ENCODE results near the gene WDR1.

The WDR1 gene

GRCh38 chr4:10061650-10062415, 54.8 kb downstream of the WDR1 start:
- Histone ChIP-seq H3K9me3 (ENCODE audit: control insufficient read depth, insufficient read depth, low read length) (no peaks in the 10 kb centered on the region), H3K4me1 (ENCODE audit: control insufficient read depth, insufficient read depth, low read length) (peaks cover 4% of the 10 kb centered on the region), H3K27me3 (ENCODE audit: control insufficient read depth, insufficient read depth, low read length) (no peaks in the 10 kb centered on the region), H3K4me3 (ENCODE audit: low read depth, low read length) (no peak overlapping the region), H3K9ac (ENCODE audit: low read depth, low read length) (no peak overlapping the region), H3K36me3 (ENCODE audit: control insufficient read depth, insufficient read depth, low read length) (no peaks in the 10 kb centered on the region)

GRCh38 chr4:10058371-10058770, 58.2 kb downstream of the WDR1 start:
- no peaks in the 10 kb centered on the region for H3K36me3 ChIP-seq (ENCODE audit: control insufficient read depth, insufficient read depth, low read length)
- no peak overlapping the region for H3K4me3 ChIP-seq (ENCODE audit: low read depth, low read length)
- H3K27me3 ChIP-seq (ENCODE audit: control insufficient read depth, insufficient read depth, low read length), result no peaks in the 10 kb centered on the region
- no peaks in the 10 kb centered on the region for H3K9me3 ChIP-seq (ENCODE audit: control insufficient read depth, insufficient read depth, low read length)
- H3K4me1 ChIP-seq (ENCODE audit: control insufficient read depth, insufficient read depth, low read length), result no peaks in the 10 kb centered on the region
- H3K9ac ChIP-seq (ENCODE audit: low read depth, low read length), result no peak overlapping the region

- no peak overlapping the region for H3K4me3 ChIP-seq (ENCODE audit: low read depth, low read length)
- no peaks in the 10 kb centered on the region for H3K27me3 ChIP-seq (ENCODE audit: control insufficient read depth, insufficient read depth, low read length)
- H3K36me3 ChIP-seq (ENCODE audit: control insufficient read depth, insufficient read depth, low read length), result no peaks in the 10 kb centered on the region
- no peaks in the 10 kb centered on the region for H3K9me3 ChIP-seq (ENCODE audit: control insufficient read depth, insufficient read depth, low read length)
- no peak overlapping the region for H3K9ac ChIP-seq (ENCODE audit: low read depth, low read length)
- H3K4me1 ChIP-seq (ENCODE audit: control insufficient read depth, insufficient read depth, low read length), result no peaks in the 10 kb centered on the region
Measured at GRCh38 chr4:10057023-10057395, 59.6 kb downstream of the WDR1 start.

GRCh38 chr4:10056334-10057022, 60.1 kb downstream of the WDR1 start:
- H3K27me3 ChIP-seq (ENCODE audit: control insufficient read depth, insufficient read depth, low read length), result no peaks in the 10 kb centered on the region
- H3K4me3 ChIP-seq (ENCODE audit: low read depth, low read length), result no peak overlapping the region
- no peaks in the 10 kb centered on the region for H3K4me1 ChIP-seq (ENCODE audit: control insufficient read depth, insufficient read depth, low read length)
- no peak overlapping the region for H3K9ac ChIP-seq (ENCODE audit: low read depth, low read length)
- H3K36me3 ChIP-seq (ENCODE audit: control insufficient read depth, insufficient read depth, low read length), result no peaks in the 10 kb centered on the region
- no peaks in the 10 kb centered on the region for H3K9me3 ChIP-seq (ENCODE audit: control insufficient read depth, insufficient read depth, low read length)

GRCh38 chr4:10055871-10056270, 60.7 kb downstream of the WDR1 start:
- no peaks in the 10 kb centered on the region for H3K4me1 ChIP-seq (ENCODE audit: control insufficient read depth, insufficient read depth, low read length)
- no peak overlapping the region for H3K9ac ChIP-seq (ENCODE audit: low read depth, low read length)
- no peaks in the 10 kb centered on the region for H3K27me3 ChIP-seq (ENCODE audit: control insufficient read depth, insufficient read depth, low read length)
- H3K36me3 ChIP-seq (ENCODE audit: control insufficient read depth, insufficient read depth, low read length), result no peaks in the 10 kb centered on the region
- H3K4me3 ChIP-seq (ENCODE audit: low read depth, low read length), result no peak overlapping the region
- H3K9me3 ChIP-seq (ENCODE audit: control insufficient read depth, insufficient read depth, low read length), result no peaks in the 10 kb centered on the region

GRCh38 chr4:10054571-10055041, 62.0 kb downstream of the WDR1 start:
- Histone ChIP-seq H3K4me1 (ENCODE audit: control insufficient read depth, insufficient read depth, low read length) (no peaks in the 10 kb centered on the region), H3K9me3 (ENCODE audit: control insufficient read depth, insufficient read depth, low read length) (no peaks in the 10 kb centered on the region), H3K9ac (ENCODE audit: low read depth, low read length) (no peak overlapping the region), H3K36me3 (ENCODE audit: control insufficient read depth, insufficient read depth, low read length) (no peaks in the 10 kb centered on the region), H3K4me3 (ENCODE audit: low read depth, low read length) (no peak overlapping the region), H3K27me3 (ENCODE audit: control insufficient read depth, insufficient read depth, low read length) (no peaks in the 10 kb centered on the region)

- H3K4me1 ChIP-seq (ENCODE audit: control insufficient read depth, insufficient read depth, low read length), result no peaks in the 10 kb centered on the region
- no peaks in the 10 kb centered on the region for H3K36me3 ChIP-seq (ENCODE audit: control insufficient read depth, insufficient read depth, low read length)
- no peak overlapping the region for H3K4me3 ChIP-seq (ENCODE audit: low read depth, low read length)
- no peaks in the 10 kb centered on the region for H3K27me3 ChIP-seq (ENCODE audit: control insufficient read depth, insufficient read depth, low read length)
- H3K9ac ChIP-seq (ENCODE audit: low read depth, low read length), result no peak overlapping the region
- H3K9me3 ChIP-seq (ENCODE audit: control insufficient read depth, insufficient read depth, low read length), result no peaks in the 10 kb centered on the region
Measured at GRCh38 chr4:10053635-10054453, 62.8 kb downstream of the WDR1 start.

- Histone ChIP-seq H3K27me3 (ENCODE audit: control insufficient read depth, insufficient read depth, low read length) (no peaks in the 10 kb centered on the region), H3K9me3 (ENCODE audit: control insufficient read depth, insufficient read depth, low read length) (no peaks in the 10 kb centered on the region), H3K4me1 (ENCODE audit: control insufficient read depth, insufficient read depth, low read length) (no peaks in the 10 kb centered on the region), H3K4me3 (ENCODE audit: low read depth, low read length) (no peak overlapping the region), H3K36me3 (ENCODE audit: control insufficient read depth, insufficient read depth, low read length) (no peaks in the 10 kb centered on the region), H3K9ac (ENCODE audit: low read depth, low read length) (no peak overlapping the region)
Measured at GRCh38 chr4:10051517-10052135, 65.0 kb downstream of the WDR1 start.

GRCh38 chr4:10050721-10051120, 65.9 kb downstream of the WDR1 start:
- Histone ChIP-seq H3K4me3 (ENCODE audit: low read depth, low read length) (no peak overlapping the region), H3K9ac (ENCODE audit: low read depth, low read length) (no peak overlapping the region), H3K27me3 (ENCODE audit: control insufficient read depth, insufficient read depth, low read length) (no peaks in the 10 kb centered on the region), H3K36me3 (ENCODE audit: control insufficient read depth, insufficient read depth, low read length) (no peaks in the 10 kb centered on the region), H3K4me1 (ENCODE audit: control insufficient read depth, insufficient read depth, low read length) (no peaks in the 10 kb centered on the region), H3K9me3 (ENCODE audit: control insufficient read depth, insufficient read depth, low read length) (no peaks in the 10 kb centered on the region)

- Histone ChIP-seq H3K4me1 (ENCODE audit: control insufficient read depth, insufficient read depth, low read length) (no peaks in the 10 kb centered on the region), H3K9ac (ENCODE audit: low read depth, low read length) (no peak overlapping the region), H3K4me3 (ENCODE audit: low read depth, low read length) (no peak overlapping the region), H3K27me3 (ENCODE audit: control insufficient read depth, insufficient read depth, low read length) (no peaks in the 10 kb centered on the region), H3K9me3 (ENCODE audit: control insufficient read depth, insufficient read depth, low read length) (no peaks in the 10 kb centered on the region), H3K36me3 (ENCODE audit: control insufficient read depth, insufficient read depth, low read length) (no peaks in the 10 kb centered on the region)
Measured at GRCh38 chr4:10050261-10050661, 66.3 kb downstream of the WDR1 start.

GRCh38 chr4:10048941-10049697, 67.5 kb downstream of the WDR1 start:
- no peak overlapping the region for H3K4me3 ChIP-seq (ENCODE audit: low read depth, low read length)
- no peaks in the 10 kb centered on the region for H3K9me3 ChIP-seq (ENCODE audit: control insufficient read depth, insufficient read depth, low read length)
- no peaks in the 10 kb centered on the region for H3K27me3 ChIP-seq (ENCODE audit: control insufficient read depth, insufficient read depth, low read length)
- H3K9ac ChIP-seq (ENCODE audit: low read depth, low read length), result no peak overlapping the region
- H3K4me1 ChIP-seq (ENCODE audit: control insufficient read depth, insufficient read depth, low read length), result no peaks in the 10 kb centered on the region
- H3K36me3 ChIP-seq (ENCODE audit: control insufficient read depth, insufficient read depth, low read length), result no peaks in the 10 kb centered on the region

Data from iPS-15b (cell line).